HG02759 (cell line): ENCODE measurements around the gene DES.
A peak's percentile ranks its signal among the peaks of the same experiment; 100 is the strongest.
"Not testable (repeated sequence)": the region's sequence is repeated elsewhere in the genome, so short reads cannot be mapped to it uniquely, and the experiment has no call there.

Source experiments
- ATAC-seq: cut with Tn5 transposase; IDR thresholded peaks from one replicate; pipeline ENCODE4 v1.9.1; 2021; ENCODE audit warnings: mild to moderate bottlenecking, moderate library complexity; ENCODE audit not compliant: unreplicated experiment

DES gene

DNA sequence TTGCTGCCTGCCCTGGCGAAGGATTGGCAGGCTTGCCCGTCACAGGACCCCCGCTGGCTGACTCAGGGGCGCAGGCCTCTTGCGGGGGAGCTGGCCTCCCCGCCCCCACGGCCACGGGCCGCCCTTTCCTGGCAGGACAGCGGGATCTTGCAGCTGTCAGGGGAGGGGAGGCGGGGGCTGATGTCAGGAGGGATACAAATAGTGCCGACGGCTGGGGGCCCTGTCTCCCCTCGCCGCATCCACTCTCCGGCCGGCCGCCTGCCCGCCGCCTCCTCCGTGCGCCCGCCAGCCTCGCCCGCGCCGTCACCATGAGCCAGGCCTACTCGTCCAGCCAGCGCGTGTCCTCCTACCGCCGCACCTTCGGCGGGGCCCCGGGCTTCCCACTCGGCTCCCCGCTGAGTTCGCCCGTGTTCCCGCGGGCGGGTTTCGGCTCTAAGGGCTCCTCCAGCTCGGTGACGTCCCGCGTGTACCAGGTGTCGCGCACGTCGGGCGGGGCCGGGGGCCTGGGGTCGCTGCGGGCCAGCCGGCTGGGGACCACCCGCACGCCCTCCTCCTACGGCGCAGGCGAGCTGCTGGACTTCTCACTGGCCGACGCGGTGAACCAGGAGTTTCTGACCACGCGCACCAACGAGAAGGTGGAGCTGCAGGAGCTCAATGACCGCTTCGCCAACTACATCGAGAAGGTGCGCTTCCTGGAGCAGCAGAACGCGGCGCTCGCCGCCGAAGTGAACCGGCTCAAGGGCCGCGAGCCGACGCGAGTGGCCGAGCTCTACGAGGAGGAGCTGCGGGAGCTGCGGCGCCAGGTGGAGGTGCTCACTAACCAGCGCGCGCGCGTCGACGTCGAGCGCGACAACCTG is at the start of gene DES:
TSS of gene DES (plus strand) at position 223 of the 857 bp plus-strand sequence. CDS start at position 309, 86 bp downstream.
- ATAC-seq = no peak

GRCh38 chr2:219368690-219369191 is 49.4 kb upstream of the DES start:
- ATAC-seq = no peak

DNA sequence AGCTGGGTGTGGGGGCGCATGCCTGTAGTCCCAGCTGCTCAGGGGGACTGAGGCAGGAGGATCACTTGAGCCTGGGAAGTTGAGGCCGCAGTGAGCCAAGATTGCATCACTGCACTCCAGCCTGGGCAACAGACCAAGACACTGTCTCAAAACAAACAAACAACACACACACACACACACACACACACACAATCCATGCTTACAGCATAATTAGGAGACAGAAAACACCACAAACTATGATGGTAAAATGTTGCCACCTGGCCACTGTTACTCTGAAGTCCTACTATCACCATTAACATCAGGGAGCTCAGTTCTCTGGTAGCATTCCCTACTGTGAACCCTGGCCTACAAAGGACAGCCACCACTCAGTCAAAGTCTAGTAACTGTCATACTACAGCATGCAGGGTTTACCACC is 48.7 kb upstream of the DES start:
- no peak for ATAC-seq

DNA sequence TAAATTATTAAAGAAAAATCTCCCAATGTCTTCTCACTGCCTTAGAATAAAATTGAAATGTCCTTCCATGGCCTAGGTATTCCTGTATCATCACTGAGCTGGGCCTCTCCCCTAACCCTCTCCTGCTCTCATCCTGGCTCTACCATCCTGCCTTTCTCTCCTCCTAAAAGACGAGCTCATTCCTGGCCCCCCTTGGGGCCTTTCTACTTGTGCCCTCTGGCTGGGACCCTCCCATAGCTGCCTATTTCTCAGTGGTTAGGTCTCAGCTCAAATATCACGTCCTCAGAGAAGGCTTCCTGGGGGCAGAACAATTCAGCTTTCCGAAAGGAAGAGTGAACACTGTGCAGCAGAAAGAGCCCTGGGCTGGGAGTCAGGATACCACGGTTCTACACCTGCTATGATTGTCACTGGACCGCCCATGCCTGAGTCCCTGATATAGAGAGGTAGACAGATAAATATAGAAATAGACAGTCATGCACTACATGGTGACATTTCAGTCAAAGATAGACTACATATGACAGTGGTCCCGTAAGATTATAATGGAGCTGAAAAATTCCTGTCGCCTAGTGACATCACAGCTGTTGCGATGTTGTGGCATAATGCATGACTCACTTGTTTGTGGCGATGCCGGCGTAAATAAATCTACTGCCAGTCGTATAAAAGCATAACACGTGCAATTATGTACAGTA is 39.9 kb upstream of the DES start:
- ATAC-seq = no peak

- no peak for ATAC-seq
Observed at GRCh38 chr2:219380926-219381325, 37.3 kb upstream of the DES start.

DNA sequence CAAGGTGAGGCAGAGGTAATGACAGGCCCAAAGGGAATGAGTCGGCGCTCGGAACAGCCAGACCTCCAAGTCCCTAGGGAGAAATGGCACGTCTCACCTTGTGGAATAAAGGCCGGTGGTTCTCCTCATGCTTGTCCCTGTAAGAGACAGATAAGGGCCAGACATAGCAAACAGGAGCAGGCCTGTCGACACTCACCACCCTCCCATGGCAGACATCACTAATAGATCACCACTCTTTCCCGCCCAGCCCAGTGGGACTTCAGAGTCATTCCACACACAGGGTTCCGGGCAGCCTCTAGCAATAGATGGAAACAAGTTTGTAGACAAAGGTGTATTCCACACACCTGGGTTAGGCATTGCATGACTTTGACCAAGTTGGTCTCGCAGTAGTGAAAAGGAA is 36.7 kb upstream of the DES start:
- ATAC-seq = no peak

DNA sequence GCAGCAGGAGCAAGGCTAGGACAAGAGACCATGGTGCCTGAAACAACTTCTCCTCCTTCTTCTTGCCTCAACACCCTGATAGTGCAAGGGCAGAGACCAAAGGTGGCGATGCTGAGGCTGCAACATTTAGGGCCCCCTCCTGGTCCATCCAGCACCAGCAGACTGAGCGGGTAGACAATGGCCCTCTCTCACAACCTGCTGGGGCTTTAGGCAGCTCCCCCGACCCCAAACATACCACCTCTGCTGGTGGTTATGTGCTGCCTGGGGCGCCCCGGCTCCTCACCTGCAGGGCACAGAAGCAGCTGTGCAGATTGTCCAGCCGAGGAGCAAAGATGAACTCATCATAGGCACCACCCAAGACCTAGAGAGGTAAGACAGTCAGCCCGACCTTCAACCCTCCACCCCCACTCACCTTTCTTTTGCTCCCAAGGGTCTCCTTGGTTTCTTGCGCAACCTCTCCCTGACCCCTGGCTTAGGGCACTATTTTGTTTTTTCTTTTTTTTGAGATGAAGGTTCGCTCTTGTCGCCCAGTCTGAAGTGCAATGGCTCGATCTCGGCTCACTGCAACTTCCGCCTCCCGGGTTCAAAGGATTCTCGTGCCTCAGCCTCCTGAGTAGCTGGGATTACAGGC is 34.0 kb upstream of the DES start:
- no peak for ATAC-seq

DNA sequence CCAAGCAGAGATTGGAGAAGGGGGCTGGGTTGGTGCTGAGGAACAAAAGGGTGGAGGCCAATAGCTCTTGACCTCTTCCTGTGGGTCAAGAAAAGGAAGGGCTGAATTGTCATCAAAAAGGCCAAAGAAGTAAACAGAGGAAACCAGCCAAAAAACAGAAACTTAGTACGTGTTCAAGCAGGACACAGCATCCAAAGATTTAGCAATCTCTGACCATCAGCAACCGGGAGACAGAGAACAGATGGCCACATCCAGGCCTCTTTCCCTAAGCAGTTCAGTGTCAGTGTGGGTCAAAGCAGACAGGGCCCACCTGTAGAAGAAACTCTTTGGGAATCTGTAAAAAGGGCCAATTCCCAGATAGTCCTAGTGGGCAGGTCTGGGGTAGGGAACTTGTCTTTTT is 33.3 kb upstream of the DES start:
- no peak for ATAC-seq

- ATAC-seq = no peak
Observed at GRCh38 chr2:219385958-219386520, 32.1 kb upstream of the DES start.

DNA sequence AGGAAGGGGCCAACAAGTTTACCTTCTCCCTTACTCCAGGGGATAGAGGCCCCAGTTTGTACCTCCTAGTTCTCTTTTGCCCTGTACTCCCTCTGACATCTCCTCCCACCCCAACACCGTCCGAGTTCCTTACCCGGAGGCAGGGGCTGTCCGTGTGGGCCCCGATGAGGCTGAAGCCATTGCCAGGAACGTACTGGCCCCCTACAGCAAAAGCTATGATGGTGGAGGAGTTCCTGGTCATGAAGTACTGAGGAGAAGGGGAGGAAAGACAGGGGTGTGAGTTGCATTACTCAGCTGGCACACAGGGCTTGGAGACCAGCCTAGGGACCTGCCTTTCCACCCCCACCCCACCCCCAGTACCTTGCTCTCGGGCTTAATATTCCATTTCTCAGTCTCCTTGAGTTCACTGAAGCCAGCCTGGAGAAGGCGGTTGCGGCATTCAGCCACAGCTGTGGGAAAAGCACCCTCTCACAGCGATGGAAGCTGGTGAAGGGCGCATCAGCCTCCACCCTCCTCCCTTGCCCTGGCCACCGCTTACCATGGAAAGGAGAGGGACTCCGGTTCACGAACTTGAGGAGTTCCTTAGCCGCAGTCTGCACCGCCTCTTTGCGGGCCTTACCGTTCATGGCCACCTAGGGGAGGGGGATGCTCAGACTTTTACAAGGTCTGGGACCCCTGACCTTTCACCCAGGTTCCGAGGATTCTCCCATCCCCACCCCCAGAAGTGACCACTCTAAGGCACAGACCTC is 31.5 kb upstream of the DES start:
- no peak for ATAC-seq

DNA sequence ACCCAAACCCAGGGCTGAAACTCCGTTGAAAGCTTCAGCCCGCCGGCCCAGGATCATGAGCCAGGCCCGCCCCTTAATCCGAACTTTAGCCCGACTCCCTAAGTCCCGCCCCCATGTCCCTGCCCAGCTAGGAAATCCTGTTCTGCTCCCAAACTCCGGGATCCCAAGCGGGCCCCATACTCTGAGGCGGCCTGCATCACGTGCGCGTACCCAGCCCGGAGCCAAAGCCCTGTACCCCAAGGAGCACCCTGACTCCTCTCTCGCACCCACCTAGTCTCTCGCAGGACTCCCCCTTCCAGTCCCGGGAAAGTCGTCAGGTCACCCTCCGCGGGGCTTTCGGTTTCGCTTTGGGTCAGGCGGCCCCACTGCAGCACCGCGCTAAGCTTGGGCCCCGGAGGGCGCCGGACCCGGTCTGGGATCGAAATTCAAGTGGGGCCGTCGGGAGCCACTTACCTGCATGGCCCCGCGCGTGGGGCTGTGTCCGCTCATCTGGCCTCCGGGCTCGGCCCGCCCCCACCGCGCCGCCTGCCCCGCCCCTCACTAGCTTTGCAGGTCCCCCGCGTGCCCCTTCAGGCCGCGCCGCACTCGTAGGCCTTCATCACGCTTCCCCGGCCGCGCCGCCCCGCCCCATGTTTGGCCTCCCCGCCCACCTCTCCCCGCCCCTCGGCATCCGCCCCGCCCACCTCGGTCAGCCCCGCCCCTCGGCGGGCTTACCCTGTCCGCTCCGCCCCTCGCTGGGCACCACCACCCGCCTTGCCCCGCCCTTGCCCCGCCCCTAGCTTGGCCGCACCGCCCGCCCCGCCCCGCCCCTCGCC is 30.7 kb upstream of the DES start, which contains the start of gene DNPEP:
TSS of gene DNPEP (minus strand) at position 607 of the 815 bp plus-strand sequence. CDS start at position 489, 118 bp downstream.
- peak; percentile 70 for ATAC-seq

DNA sequence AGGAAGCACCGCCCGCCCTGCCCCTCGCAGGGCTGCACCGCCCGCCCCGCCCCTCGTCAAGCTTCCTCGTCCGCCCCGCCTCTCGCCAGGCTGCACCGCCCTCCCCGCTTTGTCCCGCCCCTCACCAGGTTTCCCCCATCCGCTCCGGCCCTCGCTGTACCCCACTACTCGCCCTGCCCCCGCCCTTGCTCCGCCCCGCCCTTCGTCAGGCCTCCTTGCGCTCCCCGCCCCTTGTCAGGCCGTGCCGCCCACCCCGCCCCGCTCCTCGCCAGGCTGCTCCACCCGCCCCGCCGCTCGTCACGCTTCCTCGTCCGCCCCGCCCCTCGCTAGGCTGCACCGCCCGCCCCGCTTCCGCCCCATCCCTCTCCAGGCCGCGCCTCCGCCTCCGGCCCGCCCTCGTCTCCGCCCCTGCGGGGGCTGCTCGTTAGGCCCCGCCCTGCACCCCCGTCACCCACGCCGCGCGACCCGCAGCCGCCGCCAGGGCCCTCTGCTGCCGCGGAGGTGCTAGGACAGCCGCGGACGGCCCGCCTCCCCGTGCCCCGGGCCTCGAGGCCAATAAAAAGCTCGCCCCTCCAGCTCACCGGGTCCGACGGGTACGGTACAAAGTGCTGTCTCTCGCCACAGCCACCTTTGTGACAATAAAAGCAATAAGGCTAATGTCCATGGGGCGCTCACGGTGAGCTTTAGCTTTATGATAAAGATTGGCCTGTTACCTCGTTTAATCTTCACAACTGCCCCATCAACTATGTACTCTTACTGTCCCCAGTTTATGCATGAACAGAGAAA is 29.9 kb upstream of the DES start:
- ATAC-seq = peak; percentile 79

DNA sequence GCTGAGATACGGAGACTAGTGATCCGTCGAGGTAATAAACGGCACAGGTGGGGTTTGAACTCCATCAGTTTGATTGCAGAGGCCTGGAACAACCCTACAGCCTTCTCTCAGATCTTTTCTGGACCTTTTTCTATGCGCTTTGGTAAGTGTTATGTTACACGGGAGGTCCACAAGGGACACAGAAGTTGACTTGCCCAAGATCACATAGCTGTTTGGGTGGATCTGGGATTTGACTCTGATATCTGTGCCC is 29.3 kb upstream of the DES start:
- no peak for ATAC-seq

DNA sequence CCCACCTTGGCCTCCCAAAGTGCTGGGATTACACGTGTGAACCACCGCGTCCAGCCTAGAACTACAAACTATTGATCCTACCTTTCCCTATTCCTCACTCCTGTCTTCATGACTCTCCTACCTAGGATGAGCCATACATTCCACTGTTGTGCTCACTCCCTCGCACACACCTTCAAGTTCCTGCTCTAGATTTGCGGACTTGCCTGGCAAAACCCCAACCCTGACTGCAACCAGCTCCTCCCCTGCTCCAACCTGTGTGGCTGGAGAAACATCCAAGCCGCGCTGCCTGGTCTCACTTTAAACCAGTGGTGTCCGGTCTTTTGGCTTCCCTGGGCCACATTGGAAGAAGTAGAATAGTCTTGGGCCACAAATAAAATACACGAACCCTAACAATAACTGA is 25.4 kb upstream of the DES start:
- no peak for ATAC-seq

DNA sequence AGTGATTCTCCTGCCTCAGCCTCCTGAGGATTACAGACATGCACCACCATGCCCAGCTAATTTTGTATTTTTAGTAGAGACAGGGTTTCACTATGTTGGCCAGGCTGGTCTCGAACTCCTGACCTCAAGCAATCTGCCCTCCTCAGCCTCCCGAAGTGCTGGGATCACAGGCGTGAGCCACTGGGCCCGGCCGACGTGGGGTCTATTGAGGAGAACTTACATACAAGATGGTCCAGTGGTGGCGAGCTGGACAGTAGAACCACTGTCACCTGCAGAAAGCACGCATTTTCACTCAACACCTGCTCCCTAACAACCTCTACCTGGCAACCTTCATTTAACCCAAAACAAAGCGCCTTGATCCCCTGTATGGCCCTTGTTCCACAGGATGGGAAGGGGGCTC is 23.1 kb upstream of the DES start:
- ATAC-seq = not testable (repeated sequence)

DNA sequence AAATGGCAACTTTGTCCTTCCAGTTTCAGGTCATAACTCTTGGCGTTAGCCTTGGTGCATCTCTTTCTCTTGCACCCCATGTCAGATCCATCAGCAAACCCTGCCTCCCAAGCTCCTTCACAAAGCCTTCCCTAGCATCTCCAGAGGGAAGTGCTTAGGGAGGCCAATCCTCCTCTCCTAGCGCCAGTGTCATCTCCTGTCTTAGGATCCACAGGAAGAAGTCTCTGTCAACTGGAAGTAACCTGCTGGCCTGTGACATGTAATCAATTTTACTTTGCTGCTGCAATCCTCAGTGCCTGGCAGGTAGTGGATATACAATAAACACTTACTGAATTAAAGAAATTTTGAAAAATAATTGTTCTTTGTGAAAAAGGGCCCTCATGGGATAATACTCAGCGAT is 22.6 kb upstream of the DES start:
- ATAC-seq = no peak

GRCh38 chr2:219396863-219397457 is 21.2 kb upstream of the DES start:
- no peak for ATAC-seq

DNA sequence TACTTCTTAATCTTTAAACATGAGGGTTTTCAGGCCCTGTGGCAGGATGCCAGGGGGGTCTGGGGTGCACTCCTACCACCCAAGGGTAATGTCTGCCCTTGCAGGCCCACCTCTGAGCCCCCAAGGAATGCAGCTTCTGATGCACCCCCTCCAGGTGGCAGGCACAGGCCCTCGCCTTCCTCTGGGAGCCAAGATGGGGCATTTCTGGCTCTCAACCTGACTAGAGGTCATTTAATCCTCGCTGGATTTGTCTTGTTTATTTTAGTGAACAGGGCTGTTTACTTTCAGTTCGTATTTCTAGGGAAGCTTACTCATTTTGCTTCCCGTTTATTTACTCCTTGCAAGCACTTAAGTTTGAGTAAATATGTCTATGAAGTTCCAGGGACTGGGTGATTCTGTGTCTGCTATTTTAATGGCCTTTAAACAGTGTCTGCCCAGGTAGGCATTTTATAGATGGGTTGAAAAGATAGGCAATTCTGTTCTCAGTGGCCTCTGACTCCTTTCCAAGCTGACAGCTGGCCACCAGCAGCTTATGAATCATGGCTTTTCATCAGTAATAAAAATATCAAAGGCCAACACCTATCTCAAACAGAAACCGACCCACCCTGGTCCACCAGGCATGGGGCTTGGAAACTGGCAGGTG is 19.3 kb upstream of the DES start:
- ATAC-seq = no peak
